ENCODE measurements around the gene PTGFR.

Gene PTGFR

GRCh38 chr1:78490861-78491450 lies at the start of gene PTGFR:
PTGFR (plus strand) TSS chr1:78490974; CDS start chr1:78492744, 1,770 bp downstream.
- no peak for DNase-seq

- no peak for DNase-seq
These were observed 48.9 kb upstream of the PTGFR start for GRCh38 chr1:78441921-78442320.

- DNase-seq, result no peak
These were observed 43.7 kb upstream of the PTGFR start for GRCh38 chr1:78447086-78447485.

- DNase-seq, result no peak
These were observed 26.3 kb upstream of the PTGFR start for GRCh38 chr1:78464449-78464891.

- DNase-seq, result no peak
These were observed 25.6 kb upstream of the PTGFR start for GRCh38 chr1:78465143-78465542.

GRCh38 chr1:78468521-78468920 lies 22.3 kb upstream of the PTGFR start:
- no peak for DNase-seq

- DNase-seq, result no peak
These were observed 21.2 kb upstream of the PTGFR start for GRCh38 chr1:78469576-78469975.

GRCh38 chr1:78471890-78472620 lies 18.7 kb upstream of the PTGFR start:
- no peak for DNase-seq

GRCh38 chr1:78472851-78473496 lies 17.8 kb upstream of the PTGFR start:
- no peak for DNase-seq

- DNase-seq, result no peak
These were observed 16.7 kb upstream of the PTGFR start for GRCh38 chr1:78474092-78474491.

GRCh38 chr1:78475888-78476610 lies 14.7 kb upstream of the PTGFR start:
- DNase-seq, result no peak

- DNase-seq, result no peak
These were observed 6.9 kb upstream of the PTGFR start for GRCh38 chr1:78483903-78484302.

GRCh38 chr1:78491451-78492071 lies 787 bp downstream of the PTGFR start:
- no peak for DNase-seq

GRCh38 chr1:78492386-78492950 lies 1.7 kb downstream of the PTGFR start:
- DNase-seq, result no peak

GRCh38 chr1:78493451-78493850 lies 2.7 kb downstream of the PTGFR start:
- DNase-seq, result no peak

GRCh38 chr1:78497201-78497600 lies 6.4 kb downstream of the PTGFR start:
- DNase-seq, result no peak

- no peak for DNase-seq
These were observed 9.8 kb downstream of the PTGFR start for GRCh38 chr1:78500529-78500928.

GRCh38 chr1:78501203-78501602 lies 10.4 kb downstream of the PTGFR start:
- DNase-seq, result no peak

- DNase-seq, result no peak
These were observed 20.6 kb downstream of the PTGFR start for GRCh38 chr1:78511334-78511733.

- no peak for DNase-seq
These were observed 25.9 kb downstream of the PTGFR start for GRCh38 chr1:78516716-78517115.

- no peak for DNase-seq
These were observed 28.7 kb downstream of the PTGFR start for GRCh38 chr1:78519446-78519845.

- DNase-seq, result no peak
These were observed 29.4 kb downstream of the PTGFR start for GRCh38 chr1:78520216-78520615.

- no peak for DNase-seq
These were observed 30.1 kb downstream of the PTGFR start for GRCh38 chr1:78520843-78521242.
